Measurements from ENCODE around the gene TSR2.

- TF ChIP-seq CTCF (IDR thresholded peaks at IDR 0.05; ENCODE audit: low read depth, low read length) (no peak), POLR2A (IDR thresholded peaks at IDR 0.05; ENCODE audit: extremely low read depth, insufficient read length) (no peak), MAX (IDR thresholded peaks at IDR 0.05; ENCODE audit: low read depth, low read length) (no peak), MYC (IDR thresholded peaks at IDR 0.05; ENCODE audit: low read depth, low read length) (no peak)
Observed at GRCh38 chrX:54397113-54397512, 43.1 kb upstream of the TSR2 start.

Measured in NB4 (cell line).